ENCODE data around the gene HOMER1.

Gene HOMER1

DNA sequence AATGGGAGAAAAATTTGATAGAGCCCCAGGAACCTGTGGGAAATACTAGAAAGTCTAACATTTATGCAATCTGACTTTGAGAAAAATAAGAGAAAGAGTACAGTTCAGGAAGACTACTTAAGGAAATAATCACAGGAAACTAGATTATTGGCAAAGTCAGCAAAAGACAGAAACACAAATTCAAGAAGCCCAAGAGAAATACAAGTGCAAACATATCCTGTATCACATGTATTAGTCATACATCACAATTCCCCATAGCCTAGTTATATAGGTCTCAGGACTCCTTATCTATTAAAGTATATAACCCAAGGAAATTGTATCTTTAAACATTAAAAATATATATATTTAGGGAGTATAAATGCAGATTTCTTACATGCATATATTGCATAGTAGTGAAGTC, 100.8 kb downstream of the HOMER1 start:
- peak; percentile 14 for DNase-seq (ENCODE audit: low read depth)
- TF ChIP-seq, protein P1, sequence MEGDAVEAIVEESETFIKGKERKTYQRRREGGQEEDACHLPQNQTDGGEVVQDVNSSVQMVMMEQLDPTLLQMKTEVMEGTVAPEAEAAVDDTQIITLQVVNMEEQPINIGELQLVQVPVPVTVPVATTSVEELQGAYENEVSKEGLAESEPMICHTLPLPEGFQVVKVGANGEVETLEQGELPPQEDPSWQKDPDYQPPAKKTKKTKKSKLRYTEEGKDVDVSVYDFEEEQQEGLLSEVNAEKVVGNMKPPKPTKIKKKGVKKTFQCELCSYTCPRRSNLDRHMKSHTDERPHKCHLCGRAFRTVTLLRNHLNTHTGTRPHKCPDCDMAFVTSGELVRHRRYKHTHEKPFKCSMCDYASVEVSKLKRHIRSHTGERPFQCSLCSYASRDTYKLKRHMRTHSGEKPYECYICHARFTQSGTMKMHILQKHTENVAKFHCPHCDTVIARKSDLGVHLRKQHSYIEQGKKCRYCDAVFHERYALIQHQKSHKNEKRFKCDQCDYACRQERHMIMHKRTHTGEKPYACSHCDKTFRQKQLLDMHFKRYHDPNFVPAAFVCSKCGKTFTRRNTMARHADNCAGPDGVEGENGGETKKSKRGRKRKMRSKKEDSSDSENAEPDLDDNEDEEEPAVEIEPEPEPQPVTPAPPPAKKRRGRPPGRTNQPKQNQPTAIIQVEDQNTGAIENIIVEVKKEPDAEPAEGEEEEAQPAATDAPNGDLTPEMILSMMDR (IDR thresholded peaks at IDR 0.05; ENCODE audit: low read length, missing control alignments), result no peak
- H3K4me3 ChIP-seq (replicated peaks; ENCODE audit: low read depth, low read length), result no peak overlapping the region

DNA sequence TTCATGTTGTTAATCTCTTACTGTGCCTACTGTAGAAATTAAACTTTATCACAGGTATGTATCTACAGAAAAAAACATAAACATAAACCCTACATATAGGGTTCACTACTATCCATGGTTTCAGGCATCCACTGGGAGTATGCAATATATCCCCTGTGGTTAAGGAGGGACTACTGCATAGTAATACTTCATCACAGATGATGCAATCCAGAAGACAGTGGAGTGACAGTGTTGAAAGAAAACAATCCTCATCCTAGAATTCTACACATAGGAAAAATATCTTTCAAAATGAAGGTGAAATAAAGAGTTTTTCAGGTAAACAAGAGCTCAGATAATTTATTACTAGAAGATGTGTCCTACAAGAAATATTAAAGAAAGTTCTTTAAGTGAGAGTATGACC, 105.9 kb downstream of the HOMER1 start:
- DNase-seq (ENCODE audit: low read depth), result peak; percentile 2
- no peak overlapping the region for H3K4me3 ChIP-seq (replicated peaks; ENCODE audit: low read depth, low read length)
- TF ChIP-seq, protein P1 (IDR thresholded peaks at IDR 0.05; ENCODE audit: low read length, missing control alignments), result no peak

DNA sequence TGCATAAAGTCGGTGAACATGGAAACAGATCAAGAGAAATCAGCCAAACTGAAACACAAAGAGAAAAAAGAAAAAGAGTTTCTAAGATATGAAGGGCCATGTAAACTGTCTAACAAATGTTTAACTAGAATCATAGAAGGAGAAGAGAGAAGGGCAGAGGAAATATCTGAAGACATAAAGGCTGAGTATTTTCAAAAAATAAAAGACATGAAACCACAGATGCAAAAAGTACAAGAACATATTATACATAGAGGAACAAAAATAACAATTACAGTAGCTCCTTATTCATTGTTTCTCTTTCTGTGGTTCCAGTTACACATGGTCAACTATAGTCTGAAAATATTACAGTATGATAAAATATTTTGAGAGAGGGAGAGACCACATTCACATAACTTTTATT, 106.3 kb downstream of the HOMER1 start:
- no peak overlapping the region for H3K4me3 ChIP-seq (replicated peaks; ENCODE audit: low read depth, low read length)
- TF ChIP-seq, protein P1 (IDR thresholded peaks at IDR 0.05; ENCODE audit: low read length, missing control alignments), result no peak
- DNase-seq (ENCODE audit: low read depth), result no peak

DNA sequence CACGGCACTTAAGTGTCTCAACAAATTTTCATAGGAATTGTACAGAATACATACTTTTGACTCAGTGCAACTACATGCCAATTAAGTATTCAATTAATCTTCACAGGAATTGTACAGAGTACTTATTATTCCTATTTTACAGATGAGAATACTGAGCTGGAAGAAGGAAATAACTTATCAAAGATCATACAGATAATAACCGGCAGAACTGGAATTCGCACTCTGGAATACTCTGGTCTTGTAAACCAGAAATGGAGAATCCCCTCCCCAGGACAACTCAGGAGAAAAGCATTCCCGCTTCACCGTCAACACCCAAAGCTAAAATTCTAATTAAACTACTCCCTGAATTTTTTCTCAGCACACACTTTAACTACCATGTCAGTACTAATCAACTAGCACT, 112.7 kb downstream of the HOMER1 start:
- no peak overlapping the region for H3K4me3 ChIP-seq (replicated peaks; ENCODE audit: low read depth, low read length)
- TF ChIP-seq, protein P1 (IDR thresholded peaks at IDR 0.05; ENCODE audit: low read length, missing control alignments), result no peak
- DNase-seq (ENCODE audit: low read depth), result no peak

DNA sequence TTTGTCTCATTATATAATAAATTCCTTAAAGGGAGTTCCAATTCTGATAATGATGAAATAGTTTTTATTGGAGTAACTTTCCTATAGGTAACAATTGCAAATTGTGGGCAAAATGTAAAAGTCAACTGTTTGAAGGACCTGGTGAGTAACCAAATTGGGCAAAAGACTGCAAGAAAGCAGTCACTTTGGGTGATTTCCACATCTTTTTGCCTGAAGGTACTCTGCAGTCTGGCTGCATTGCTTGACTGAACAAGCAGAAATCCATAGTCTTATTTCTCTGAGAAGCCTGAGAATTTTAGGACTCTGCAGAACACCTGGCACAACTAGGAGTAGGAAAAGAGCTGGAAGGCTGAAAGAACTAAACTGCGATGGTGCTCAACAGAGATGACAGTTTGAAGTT, 114.9 kb downstream of the HOMER1 start:
- no peak for DNase-seq (ENCODE audit: low read depth)
- H3K4me3 ChIP-seq (replicated peaks; ENCODE audit: low read depth, low read length), result no peak overlapping the region
- TF ChIP-seq, protein P1 (IDR thresholded peaks at IDR 0.05; ENCODE audit: low read length, missing control alignments), result no peak

DNA sequence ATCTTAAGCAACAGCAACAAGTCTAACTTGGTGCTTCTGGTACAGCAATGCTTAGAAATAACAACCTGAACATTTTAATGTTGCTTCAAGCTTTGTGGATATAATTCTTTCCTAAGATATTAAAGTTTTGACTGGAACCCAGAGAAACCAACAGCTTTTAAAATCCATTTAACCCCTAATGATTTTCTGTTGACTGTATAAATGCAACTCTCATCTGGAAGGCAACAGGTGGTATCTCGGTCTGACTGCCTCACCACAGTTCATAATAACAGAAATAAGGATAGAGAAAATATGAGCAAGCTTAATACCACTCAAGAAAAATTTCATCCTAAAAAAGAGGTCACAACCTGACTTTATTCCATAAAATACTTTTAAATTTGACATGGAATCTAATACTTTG, 116.9 kb downstream of the HOMER1 start:
- DNase-seq (ENCODE audit: low read depth), result no peak
- TF ChIP-seq, protein P1 (IDR thresholded peaks at IDR 0.05; ENCODE audit: low read length, missing control alignments), result no peak
- H3K4me3 ChIP-seq (replicated peaks; ENCODE audit: low read depth, low read length), result no peak overlapping the region

DNA sequence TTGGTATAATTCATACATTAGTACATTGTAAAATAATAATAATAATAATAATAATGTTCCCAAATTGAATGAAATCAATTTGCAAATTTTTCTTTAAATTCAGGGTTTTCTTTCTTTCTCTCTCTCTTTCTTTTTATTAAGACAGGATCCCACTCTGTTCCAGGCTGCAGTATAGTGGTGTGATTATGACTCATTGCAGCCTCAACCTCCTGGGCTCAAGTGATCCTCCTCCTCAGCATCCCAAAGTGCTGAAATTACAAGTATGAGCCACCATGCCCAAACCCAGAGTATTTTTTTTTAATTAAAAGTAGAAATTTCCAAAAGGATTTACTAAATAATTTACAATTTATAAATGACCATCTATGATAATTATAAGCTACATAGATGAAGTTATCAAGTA, 117.7 kb downstream of the HOMER1 start:
- TF ChIP-seq, protein P1 (IDR thresholded peaks at IDR 0.05; ENCODE audit: low read length, missing control alignments), result no peak
- H3K4me3 ChIP-seq (replicated peaks; ENCODE audit: low read depth, low read length), result no peak overlapping the region
- DNase-seq (ENCODE audit: low read depth), result peak; percentile 18

Measured in fibroblast of pulmonary artery (primary cell).